HepG2 (cell line): ENCODE data around the gene TMX2. TPM values are rescaled to one million over a fixed set of nuclear protein-coding genes. Genes with fewer than 3 reads are reported as not detected.

Experiments
- BRCA1 ChIP-seq: sonication (generic); formaldehyde crosslinking; IDR thresholded peaks from 2 replicates; pipeline ENCODE4 v1.4.0; 2020; ENCODE audit warnings: missing genetic modification reagents
- DZIP1 ChIP-seq: sonication (generic); formaldehyde crosslinking; IDR thresholded peaks from 2 replicates; pipeline ENCODE4 v1.5.0; 2020; ENCODE audit warnings: mild to moderate bottlenecking, missing genetic modification reagents
- HIVEP1 ChIP-seq: sonication (generic); formaldehyde crosslinking; IDR thresholded peaks from 2 replicates; pipeline ENCODE4 v1.4.0; 2020; ENCODE audit warnings: mild to moderate bottlenecking, missing genetic modification reagents
- RFX1 ChIP-seq: fragments of 450-650 bp; IDR thresholded peaks from 2 replicates; pipeline ENCODE4 v1.6.1; 2017
- ZBTB26 ChIP-seq: IDR thresholded peaks from 2 replicates; pipeline ENCODE4 v1.6.1; 2016; ENCODE audit warnings: missing compliant biosample characterization, missing genetic modification reagents, borderline replicate concordance
- ZEB1 ChIP-seq: IDR thresholded peaks from 2 replicates; pipeline ENCODE4 v1.6.1; 2012; ENCODE audit warnings: mild to moderate bottlenecking, low read depth, inconsistent platforms; ENCODE audit not compliant: insufficient replicate concordance
- ZKSCAN5 ChIP-seq: sonication (generic); formaldehyde crosslinking; IDR thresholded peaks from 2 replicates; pipeline ENCODE4 v1.5.1; 2020; ENCODE audit warnings: mild to moderate bottlenecking, missing genetic modification reagents
- ZNF207 ChIP-seq: fragments of 450-650 bp; IDR thresholded peaks from 2 replicates; pipeline ENCODE4 v1.6.1; 2016; ENCODE audit warnings: antibody characterized with exemption, borderline replicate concordance
- ZNF383 ChIP-seq: sonication (generic); formaldehyde crosslinking; IDR thresholded peaks from 2 replicates; pipeline ENCODE4 v1.4.0; 2020; ENCODE audit warnings: missing genetic modification reagents, mild to moderate bottlenecking, borderline replicate concordance
- ZNF44 ChIP-seq: sonication (generic); formaldehyde crosslinking; IDR thresholded peaks from 2 replicates; pipeline ENCODE4 v1.5.1; 2020; ENCODE audit warnings: mild to moderate bottlenecking, missing genetic modification reagents
- ZNF737 ChIP-seq: sonication (generic); formaldehyde crosslinking; IDR thresholded peaks from 2 replicates; pipeline ENCODE4 v1.5.0; 2020; ENCODE audit warnings: missing genetic modification reagents, mild to moderate bottlenecking, borderline replicate concordance
- ZNF746 ChIP-seq: sonication (generic); formaldehyde crosslinking; IDR thresholded peaks from 2 replicates; pipeline ENCODE4 v1.8.0; 2022; ENCODE audit warnings: mild to moderate bottlenecking, missing genetic modification reagents
- ZNF790 ChIP-seq: sonication (generic); formaldehyde crosslinking; IDR thresholded peaks from 2 replicates; pipeline ENCODE4 v1.8.0; 2022; ENCODE audit warnings: missing genetic modification reagents, mild to moderate bottlenecking, borderline replicate concordance
- polyA plus RNA-seq, 8 experiments: library from polyadenylated mRNA; depleted of rRNA in 3 of 8; stranded (reverse) in 7 of 8; unstranded in 1 of 8; fragments of >200 nt; fragmentation: Illumina TruSeq in 4 of 8; extraction: Trizol in 4 of 8; gene quantifications; 2 replicates each; pipeline versions ENCODE4 v1.2.1 to v1.2.3, GENCODE V29; 2011 to 2016; ENCODE audit warnings: low read depth in 4 of 8, missing spikeins in 1 of 8, mixed read lengths in 1 of 8; ENCODE audit not compliant: insufficient read depth in 1 of 8
- total RNA-seq, 5 experiments: library from RNA; depleted of rRNA; stranded (reverse); fragments of >200 nt; fragmentation: Illumina TruSeq; extraction: Trizol; gene quantifications; 2 replicates each; pipeline ENCODE4 v1.2.3, GENCODE V29; 2016; ENCODE audit warnings: low read depth in 1 of 5
- TF ChIP-seq, protein P1 (sequence below): sonication (generic); formaldehyde crosslinking; IDR thresholded peaks from 2 replicates; pipeline ENCODE4 v1.4.0; 2020; ENCODE audit warnings: low read depth, missing genetic modification reagents

Gene TMX2
- total and polyA plus RNA-seq, 2 of the 13 experiments (the other 11 are each of a cell fraction or from before 2014, with no cell fraction given) = 84.5 to 129 TPM

DNA sequence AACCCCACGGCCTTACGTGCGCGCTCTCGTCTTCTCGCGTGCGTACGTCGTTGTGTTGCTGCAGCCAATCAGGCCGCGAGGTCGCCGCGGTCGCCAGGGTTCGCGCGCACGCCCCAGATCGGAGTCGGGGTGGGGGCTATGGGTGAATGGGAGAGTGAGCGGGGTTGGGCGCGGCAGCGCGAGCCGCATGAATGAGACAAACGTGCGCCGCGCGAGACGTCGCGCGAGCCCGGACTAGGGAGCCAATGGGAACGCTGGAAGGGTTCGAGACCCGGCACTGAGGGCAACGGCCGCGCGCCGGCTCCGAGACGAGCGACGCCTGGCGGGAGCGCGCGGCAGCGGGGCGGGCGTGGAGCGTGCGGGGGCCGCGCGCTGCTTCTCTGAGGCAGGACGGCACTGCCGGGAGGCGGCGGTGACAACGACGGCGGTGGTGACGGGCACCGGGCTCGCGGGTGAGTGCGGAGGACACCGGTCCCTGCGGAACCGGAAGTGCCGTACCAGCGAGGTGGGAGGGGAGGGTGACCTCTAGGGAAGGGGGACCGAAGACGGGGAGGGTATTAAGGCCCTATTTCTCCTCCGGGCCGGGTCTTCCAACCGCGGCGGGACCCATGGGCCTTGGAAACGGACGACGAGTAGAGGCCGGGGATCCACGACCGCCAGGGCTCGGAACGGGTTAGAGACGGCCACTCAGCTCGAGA, 44.5 kb upstream of the TMX2 start, which contains the start of gene ZDHHC5 (continued):
- TF ChIP-seq ZBTB26 = no peak
- no peak for TF ChIP-seq ZEB1
- no peak for TF ChIP-seq ZNF790
- TF ChIP-seq, protein P1, sequence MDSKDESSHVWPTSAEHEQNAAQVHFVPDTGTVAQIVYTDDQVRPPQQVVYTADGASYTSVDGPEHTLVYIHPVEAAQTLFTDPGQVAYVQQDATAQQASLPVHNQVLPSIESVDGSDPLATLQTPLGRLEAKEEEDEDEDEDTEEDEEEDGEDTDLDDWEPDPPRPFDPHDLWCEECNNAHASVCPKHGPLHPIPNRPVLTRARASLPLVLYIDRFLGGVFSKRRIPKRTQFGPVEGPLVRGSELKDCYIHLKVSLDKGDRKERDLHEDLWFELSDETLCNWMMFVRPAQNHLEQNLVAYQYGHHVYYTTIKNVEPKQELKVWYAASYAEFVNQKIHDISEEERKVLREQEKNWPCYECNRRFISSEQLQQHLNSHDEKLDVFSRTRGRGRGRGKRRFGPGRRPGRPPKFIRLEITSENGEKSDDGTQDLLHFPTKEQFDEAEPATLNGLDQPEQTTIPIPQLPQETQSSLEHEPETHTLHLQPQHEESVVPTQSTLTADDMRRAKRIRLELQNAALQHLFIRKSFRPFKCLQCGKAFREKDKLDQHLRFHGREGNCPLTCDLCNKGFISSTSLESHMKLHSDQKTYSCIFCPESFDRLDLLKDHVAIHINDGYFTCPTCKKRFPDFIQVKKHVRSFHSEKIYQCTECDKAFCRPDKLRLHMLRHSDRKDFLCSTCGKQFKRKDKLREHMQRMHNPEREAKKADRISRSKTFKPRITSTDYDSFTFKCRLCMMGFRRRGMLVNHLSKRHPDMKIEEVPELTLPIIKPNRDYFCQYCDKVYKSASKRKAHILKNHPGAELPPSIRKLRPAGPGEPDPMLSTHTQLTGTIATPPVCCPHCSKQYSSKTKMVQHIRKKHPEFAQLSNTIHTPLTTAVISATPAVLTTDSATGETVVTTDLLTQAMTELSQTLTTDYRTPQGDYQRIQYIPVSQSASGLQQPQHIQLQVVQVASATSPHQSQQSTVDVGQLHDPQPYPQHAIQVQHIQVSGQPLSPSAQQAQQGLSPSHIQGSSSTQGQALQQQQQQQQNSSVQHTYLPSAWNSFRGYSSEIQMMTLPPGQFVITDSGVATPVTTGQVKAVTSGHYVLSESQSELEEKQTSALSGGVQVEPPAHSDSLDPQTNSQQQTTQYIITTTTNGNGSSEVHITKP (CRISPR knock-in tag) = peak; percentile 98
- TF ChIP-seq ZNF44 (CRISPR knock-in tag) = no peak; the same call in 1 of the 2 replicates
- TF ChIP-seq ZNF207 = no peak
- no peak for TF ChIP-seq HIVEP1 (CRISPR knock-in tag)
- TF ChIP-seq ZNF383 (CRISPR knock-in tag) = no peak
- TF ChIP-seq ZNF737 (CRISPR knock-in tag) = no peak
- TF ChIP-seq RFX1 = no peak; the same call in 1 of the 2 replicates
- no peak; the same call in 1 of the 2 replicates for TF ChIP-seq ZNF746 (CRISPR knock-in tag)
- TF ChIP-seq DZIP1 (CRISPR knock-in tag) = no peak
- no peak for TF ChIP-seq BRCA1 (CRISPR knock-in tag)
- TF ChIP-seq ZKSCAN5 (CRISPR knock-in tag) = no peak
